HG03095 (cell line): ENCODE results near the gene DGKZ.
A peak's percentile ranks its signal among the peaks of the same experiment; 100 is the strongest.

Experiments used
- ATAC-seq: cut with Tn5 transposase; IDR thresholded peaks from one replicate; pipeline ENCODE4 v1.9.1; 2021; ENCODE audit warnings: moderate library complexity; ENCODE audit not compliant: unreplicated experiment

DGKZ gene

DNA sequence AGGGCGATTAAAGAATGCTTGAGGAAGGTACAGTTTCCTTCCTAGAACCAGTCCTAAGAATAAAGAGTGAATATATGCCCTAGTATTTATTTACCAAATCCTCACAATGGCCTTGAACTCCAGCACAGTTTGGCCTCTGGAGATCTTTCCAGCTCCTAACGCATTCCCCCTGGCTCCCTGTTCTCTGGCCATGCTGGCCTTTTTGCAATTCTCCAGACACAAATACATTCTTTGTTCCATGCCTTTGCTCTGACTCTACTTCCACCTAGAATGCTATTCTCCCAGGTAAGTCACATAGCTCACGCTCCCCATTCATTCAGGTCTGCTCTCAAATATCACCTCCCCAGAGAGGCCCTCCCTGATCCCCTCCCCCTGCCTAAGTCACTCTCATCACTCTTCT lies 3.7 kb upstream of the DGKZ start:
- no peak for ATAC-seq

DNA sequence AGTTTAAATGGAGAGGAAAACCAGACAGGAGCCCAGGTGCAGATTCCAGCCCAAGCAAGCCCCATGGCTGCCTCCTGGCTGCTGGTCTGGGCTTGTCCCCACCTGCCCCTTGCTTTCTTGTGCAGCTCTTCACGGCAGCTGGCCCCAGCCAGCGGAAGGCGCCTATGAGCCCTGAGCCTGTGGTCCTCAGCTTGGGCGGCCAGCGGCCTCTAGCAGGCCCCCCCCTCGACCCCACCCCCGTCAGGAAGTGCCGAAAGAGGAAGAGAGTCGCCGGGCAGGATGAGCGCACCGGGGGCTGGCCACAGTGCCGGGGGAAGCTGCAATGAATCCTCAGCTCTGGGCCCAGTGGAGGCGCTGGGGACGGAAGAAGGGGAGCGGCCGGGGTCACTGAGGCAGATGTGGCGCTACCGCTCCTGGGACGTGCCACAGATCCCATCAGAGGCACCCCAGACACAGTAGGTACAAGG lies 2.1 kb upstream of the DGKZ start:
- ATAC-seq = no peak

DNA sequence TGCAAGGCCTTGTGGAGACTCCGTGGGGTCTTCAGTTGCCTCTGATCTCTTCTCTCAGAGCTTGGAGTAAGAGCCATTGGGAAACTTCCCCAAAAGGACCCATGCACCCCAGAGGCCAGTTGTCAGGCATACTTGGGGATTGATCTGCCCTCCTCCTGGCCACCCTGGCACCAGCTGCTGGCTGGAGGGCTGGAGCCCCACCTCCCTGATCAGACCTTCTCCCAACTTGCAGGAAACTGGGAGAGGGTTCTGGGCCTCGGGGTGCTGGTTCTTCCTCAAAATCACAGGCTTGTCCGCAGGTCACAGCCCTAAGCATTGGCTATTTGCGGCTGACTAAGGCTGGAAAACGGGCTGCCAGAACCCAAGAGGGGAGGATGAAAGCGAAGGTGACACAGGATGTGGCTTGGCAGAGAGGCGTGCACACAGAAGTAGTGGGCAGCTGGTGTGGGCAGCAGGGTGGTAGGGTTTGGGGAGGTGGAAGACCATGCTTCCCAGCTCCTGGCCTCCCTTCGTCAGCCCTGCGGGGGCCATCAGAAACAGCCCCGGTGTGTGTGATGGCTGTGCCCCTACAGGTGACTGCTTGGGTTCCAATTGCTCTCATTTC lies 1.3 kb upstream of the DGKZ start:
- no peak for ATAC-seq

DNA sequence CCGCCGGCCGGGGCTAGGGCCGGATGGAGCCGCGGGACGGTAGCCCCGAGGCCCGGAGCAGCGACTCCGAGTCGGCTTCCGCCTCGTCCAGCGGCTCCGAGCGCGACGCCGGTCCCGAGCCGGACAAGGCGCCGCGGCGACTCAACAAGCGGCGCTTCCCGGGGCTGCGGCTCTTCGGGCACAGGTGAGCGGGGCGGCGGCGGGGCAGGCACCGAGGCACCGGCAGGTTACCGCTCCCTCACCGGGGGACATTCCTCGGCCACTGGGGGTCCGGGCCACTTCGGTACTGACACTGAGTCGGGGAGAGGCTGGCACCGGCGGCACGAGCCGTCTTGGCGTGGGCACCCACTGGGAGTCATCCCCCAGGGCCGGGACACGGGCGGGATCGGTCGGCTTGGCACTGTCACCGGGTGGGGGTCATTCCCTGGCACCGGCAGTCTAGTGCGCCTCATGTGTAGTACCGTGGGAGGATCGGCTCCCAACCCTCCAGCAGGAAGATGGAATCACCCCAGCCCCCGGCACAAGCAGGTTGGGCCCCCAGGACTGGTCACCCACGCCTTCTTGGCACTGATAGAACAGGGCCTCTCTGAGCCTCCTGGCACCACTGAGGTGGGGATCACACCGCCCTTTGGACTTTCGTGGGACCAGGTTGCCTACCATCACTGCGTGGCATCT lies 511 bp downstream of the DGKZ start:
- ATAC-seq = no peak

DNA sequence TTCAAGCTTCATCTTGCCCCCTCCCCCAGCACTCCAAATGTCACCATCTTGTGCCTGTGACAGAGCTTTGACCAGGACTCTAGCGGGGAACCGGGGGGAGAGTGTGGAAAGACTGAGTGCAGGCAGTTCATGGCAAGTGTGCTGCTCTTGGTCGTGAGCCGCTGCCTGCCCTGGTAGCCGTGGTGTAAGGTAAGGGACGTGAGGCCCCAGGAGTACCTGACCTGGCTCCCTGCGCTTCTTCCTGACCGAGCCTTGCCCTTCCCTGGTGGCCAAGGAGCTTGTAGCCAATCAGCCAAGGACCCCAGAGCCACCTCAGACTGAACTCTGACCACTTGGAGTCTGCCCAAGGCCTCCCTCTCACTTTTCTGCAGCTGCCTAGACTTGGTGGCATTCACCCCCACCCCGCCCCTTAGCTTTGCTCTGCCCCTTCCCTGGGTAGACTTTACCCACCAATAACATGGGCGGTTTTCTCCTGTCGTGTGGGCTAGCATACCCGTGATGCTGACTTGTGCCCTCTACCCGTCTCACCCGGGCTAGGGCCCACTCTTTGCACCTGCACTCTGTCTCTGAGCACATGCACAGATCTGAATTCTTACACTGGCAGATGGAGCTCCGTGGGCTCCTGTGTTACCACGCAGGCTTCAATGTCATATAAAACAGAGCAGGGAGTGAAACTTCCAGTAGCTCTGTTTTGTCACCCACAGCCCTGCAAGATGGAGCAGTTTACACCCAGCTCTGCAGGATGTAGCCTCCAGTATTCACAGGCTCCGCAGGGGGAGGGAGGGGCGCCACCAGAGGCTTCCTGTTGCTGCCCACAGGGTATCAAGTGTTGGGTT lies 1.5 kb downstream of the DGKZ start:
- ATAC-seq = no peak

DNA sequence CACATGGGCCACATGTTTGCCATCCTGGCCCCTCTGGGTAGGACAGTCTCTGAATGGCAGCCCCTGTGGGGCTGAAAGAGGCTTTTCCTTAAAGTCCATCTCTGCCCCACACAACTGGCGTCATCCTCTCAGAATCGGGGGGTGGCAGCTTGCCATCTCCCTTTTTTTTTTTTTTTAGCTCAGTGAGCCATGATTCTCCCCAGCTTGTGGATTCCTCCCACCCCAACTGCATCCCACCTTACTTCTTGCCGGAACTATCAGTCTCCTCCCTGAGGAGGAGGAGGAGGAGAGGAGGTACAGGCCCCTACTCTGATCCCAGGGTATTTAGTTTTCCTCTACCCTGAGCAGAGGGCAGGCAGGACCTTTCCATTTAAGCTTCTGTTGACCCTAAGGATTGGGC lies 3.4 kb downstream of the DGKZ start:
- no peak for ATAC-seq

DNA sequence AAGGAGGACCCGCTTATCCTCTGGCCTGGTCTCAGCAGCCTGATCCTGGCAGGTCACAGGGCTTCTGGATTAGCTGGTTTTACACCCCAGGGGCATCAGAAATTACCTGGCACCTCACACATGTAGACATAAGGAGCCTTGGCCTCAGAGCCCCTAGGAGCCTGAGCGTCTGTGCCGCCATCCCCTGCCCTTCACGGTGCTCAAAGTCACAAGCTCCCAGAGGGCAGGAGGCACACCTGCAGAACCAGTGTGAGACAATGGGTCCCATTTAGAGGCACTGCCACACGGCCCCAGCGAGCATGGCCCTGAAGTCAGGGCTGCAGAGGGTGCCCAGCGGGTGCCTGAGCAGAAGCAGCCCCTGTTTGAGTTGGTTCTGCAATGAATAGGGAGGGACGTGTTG lies 3.9 kb downstream of the DGKZ start:
- ATAC-seq = no peak

DNA sequence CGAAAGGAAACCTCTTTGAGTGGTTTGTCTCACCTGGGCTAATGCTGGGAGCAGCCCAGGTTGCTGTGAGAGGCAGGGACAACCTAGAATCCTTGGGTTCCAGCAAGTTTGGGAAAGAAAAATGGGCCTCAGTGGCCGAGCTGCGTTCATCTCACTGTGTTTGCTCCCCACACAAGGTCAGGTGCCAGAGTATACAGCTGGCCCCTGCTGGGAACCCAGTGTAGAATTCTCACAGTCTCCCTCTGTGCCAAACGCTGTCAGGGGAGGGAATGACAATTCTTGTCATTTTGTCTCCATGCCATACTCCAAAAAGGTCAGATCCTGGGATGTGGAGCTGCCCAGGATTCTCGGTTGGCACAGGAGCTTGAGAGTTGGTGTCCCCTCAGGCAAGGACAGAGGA lies 4.3 kb downstream of the DGKZ start:
- no peak for ATAC-seq

DNA sequence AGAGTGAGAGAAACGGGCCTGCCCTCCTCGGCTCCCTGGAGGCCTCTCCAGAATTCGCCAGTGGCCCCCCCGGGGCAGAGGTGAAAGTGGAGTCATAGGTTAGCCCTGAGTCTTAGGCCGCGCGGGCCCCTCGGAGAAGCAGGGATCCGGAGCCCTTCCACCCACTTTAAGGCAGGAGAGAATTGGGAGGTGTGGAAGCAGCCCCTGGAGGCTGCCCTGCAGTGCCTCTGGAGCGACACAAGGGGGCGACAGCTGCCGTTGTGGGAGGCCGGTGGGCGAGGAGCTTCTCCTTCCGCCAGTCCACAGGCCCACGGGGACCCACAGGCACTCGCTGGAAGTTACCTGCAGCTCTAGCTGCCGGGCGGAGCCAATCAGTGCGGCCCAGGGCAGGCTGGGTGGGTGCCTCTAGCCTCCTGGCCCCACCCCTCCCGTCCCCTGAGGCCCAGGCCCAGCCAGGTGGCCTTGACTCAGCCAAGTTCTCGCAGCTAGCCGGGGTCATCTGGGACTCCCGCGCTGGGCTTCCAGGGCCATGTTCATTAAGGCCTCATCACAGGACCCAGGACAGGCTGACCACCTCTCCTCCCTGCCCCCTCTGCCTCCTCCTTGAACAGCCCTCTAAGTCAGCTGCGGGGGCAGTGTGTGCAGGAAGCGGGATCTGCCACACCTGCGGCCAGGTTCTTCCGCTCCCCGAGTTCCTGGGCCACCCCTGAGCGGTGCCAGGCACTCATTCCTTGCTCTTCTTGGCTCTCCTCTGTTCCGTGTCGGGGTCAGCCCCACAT lies 5.0 kb downstream of the DGKZ start:
- no peak for ATAC-seq

DNA sequence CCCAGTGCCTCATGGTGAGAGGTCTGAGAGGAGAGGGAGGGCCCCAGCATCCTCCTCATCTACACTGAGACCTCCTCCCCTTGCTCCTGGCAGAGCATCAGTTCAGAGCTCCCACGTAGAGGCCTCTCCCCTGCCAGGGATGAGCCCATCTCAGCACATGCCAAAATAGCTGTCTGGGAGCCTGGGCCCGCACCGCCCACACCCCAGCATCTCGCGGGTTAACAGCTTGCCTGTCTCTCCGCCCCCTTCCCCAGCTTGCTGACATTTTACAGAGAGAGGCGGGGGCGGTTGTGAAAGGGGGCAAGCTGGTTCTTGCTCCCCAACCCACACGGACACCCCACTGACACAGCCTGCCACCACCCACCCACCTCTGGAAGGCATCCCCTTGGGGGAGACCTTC lies 6.4 kb downstream of the DGKZ start:
- ATAC-seq = no peak

DNA sequence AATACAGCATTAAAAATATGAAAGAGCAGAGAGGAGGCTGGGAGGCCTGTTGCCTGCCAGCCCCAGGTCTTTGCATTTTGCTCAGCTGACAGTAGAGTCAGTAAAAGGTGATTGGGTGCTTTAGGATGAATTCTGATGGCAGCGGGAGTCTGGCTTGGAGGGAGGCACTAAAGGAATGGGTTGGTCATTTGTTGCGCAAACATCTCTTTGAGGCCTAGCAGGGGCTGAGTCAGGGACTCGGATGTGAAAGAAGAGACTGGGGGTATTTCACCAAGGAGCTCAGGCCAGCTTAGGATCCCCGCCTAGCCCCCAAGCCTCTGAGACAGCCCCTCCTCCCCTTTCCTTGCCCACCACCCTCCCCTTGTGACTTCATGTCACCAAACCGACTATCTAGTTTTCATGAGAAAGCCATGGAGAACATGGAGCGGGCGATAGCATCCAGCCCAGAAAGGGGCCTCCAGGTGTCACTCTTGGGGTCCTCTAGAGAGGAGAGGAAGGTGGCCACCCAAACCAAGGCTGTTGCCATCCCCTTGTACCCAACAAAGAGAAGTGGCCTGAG lies 9.7 kb downstream of the DGKZ start:
- no peak for ATAC-seq

DNA sequence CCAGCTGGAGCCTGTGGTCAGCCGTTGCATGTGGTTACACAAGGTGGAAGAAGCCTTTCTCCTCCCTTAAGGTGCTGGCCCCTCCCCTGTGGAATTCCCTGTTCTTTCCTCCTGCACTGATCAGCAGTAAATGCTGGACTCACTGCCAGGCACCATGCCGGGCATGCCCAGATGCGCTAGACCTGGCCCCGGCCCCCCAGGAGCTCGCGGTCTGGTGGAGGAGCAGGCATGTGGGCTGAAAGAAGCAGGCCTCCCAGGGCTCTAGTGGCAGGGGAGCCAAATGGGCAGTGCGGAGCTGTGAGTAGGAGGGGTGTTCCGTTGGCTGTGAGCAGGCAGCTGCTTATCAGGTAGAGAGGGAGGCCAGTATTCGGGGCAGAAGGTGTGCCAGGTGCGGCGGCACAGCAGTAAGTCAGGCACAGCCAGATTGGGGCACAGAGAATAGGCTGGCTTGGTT lies 10.2 kb downstream of the DGKZ start:
- ATAC-seq = no peak

DNA sequence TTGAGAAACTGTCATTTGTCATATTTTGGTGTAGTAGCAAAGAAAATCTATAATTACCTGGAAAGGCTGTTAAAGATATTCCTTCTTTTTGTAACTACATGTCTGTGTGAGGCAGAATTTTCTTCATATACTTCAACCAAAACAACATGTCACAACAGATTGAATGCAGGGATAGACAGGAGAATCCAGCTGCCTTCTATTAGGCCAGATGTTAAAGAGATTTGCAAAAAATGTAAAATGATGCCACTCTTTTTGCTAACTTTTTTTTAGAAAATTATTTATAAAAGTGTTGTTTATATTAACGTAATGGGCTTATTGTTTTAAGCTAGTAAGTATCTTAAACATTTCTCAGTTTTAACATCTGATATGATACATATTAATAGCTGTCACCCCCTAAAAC lies 12.7 kb downstream of the DGKZ start:
- ATAC-seq = no peak

DNA sequence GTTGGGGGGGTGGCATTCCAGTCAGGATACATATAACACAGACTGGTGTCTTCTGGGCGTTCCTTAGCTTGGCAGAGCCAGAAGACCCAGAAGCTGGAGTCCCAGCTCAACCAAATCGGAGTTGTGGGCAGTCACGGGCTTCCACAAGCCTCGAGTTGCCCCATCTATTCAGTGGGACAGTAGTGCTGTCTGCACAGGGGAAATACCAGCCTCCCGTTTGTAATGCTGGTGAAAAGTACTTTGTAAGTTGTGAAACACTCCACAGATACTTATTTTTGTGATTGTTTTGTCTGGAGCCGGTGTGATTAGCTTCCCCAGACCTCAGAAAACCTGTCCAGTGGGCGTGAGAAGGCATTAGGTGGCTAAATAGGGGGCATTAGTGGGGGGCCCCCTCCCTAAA lies 13.6 kb downstream of the DGKZ start:
- ATAC-seq = no peak

DNA sequence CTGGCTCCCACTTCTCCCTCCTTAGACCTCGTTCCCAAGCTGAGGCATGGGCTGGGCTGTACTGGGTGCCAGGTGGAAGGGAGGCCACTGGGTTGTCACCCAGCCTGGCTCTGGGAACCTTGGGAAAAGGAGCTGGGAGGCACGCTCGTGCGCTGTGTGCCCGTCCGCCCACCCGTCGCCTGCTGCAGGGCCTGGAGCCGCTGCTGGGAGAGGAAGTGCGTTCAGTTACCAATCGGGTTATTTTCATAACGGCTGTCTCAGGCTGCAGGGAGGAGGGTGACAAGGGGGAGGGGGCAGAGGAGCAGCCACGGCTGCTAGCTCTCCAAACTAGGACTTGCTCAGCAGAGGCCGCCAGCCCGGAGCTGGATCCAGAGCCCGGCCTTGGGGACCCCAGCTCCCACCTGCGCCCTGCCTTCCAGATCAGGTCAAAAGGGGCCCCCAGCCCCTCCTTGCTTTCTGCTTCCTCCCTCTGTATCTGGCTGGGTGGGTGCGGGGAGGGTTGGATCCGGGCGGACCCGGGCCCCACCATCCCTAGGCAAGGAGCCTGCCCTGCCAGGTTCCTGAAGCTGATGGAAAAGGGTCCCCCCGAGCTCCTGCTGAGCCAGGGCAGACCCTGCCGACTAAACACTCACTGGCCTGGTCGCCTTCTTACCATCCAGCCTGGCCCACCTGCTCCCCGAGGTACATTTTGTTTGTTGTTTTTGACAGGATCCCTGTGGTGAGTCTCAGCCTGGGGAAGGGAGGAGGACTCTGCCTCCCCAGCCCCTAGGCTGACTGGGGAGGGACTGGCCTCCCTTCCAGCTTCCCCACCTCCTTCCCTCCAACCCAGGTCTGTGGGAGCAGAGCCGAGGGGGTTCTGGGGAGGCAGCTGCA lies 14.3 kb downstream of the DGKZ start:
- ATAC-seq = peak; percentile 80

DNA sequence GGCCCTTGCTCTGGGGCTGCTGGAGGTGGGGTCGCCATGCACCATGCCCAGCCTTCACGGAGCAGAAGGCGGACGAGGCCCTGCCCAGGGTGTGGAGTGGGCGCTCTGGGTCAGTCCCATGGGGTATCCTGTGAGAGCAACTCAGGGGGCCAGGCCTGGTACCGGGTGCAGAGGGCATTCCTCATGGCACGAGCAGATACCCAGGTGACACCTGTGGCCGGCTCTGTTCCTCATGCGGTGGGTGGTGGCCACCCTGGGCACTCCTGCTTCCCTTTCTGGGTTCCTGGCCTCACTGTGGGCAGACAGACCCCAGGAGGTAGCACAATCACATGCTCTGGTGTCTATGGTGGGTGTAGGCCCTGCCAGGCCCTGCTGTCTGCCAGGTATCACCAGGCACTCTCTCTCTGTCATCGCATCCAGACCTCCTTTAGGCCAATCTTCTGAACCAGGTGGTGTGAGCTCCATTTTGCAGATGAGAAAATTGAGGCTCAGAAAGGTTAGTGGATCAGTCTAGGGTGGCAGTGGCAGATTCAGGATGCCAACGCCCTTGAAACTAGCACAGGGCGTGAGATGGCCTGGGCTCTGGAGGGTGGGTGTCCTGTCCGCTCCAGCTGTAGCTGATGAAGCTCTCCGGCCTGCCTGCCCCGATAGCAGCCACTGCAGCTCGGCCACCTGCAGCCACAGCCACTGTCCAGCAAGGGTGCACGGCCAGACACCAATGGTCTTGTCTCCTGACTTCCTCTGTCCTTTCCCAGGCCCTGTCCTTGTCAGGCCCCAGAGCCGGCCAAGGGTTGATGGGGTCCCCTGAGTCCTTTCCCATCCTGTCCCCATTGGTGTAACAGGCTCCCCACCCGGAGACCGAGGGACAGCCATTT lies 15.1 kb downstream of the DGKZ start:
- no peak for ATAC-seq

DNA sequence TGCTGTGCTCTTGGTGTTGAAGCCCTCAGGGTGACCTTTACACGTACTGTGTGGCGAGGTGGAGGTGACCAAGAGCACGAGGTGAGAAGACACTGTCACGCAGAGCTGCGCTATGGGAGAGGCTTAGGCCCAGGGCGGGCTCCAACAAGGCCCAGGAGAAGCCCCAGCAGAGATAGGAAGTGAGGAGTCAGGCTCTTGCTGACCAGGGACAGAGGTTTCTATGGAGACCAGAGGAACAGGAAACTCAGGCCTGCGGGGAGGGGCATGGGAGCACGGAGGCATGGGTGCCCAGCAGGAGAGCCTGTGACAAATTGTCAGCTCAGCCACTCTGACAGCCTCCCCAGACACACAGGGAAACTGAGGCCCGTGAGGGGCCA lies 15.8 kb downstream of the DGKZ start:
- ATAC-seq = no peak

DNA sequence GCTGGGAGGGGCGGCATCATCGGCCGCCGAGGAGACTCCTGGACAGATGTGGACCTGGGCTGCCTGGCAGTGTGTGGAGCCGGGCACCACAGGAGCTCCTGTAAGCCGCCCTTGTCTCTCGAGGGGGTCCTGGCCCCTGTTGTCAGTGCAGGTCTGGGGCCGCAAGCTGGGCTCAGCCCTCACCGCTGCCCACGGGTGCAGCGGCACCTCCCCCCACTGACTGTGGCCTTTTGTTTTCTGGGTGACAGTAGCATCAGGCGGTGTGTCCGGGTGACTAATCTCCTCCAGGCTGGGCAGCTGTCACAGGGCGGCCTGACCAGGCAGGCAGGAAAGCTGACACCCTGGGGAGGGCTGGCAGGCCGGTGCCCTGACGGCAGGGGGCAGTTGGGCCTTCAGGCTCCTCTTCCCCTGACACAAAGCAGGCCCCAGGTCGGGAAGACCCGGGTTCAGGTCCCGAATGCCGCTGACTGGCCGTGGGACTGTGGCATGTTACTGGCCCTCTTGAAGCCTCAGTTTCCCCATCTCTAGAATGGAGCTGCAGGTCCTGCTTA lies 16.3 kb downstream of the DGKZ start:
- ATAC-seq = no peak

DNA sequence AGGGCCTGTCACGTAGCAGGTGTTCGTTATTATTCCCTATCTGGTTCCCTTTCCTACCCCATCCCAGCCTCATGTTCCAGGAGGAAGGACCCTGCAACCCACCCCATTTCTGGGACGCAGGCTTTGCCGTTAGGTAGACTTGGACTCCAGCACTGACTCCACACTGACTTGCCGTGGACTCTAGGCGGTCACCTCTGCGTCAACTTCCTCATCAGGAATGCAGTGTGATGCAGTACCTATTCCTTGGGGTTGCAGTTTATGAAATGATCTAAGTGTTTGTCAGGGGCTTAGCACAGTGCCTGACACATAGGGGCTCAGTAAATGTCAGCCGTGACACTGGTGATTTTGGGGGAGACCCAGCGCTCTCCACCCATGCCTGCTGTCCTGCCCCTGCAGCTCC lies 16.8 kb downstream of the DGKZ start:
- ATAC-seq = no peak
